HG03571 (cell line): ENCODE data around the gene GNAT1.
"Not testable (repeated sequence)": the region's sequence is repeated elsewhere in the genome, so short reads cannot be mapped to it uniquely, and the experiment has no call there.

Source experiments
- ATAC-seq: cut with Tn5 transposase; IDR thresholded peaks from one replicate; pipeline ENCODE4 v1.9.1; 2021; ENCODE audit not compliant: unreplicated experiment

Gene GNAT1

GRCh38 chr3:50217681-50218080 is 26.3 kb downstream of the GNAT1 start:
- ATAC-seq: no peak

- ATAC-seq: no peak
Measured at GRCh38 chr3:50218448-50218847, 27.0 kb downstream of the GNAT1 start.

GRCh38 chr3:50219285-50219684 is 27.9 kb downstream of the GNAT1 start:
- ATAC-seq: no peak

- no peak for ATAC-seq
Measured at GRCh38 chr3:50220109-50220508, 28.7 kb downstream of the GNAT1 start.

GRCh38 chr3:50221051-50221410 is 29.6 kb downstream of the GNAT1 start:
- ATAC-seq: no peak

- no peak for ATAC-seq
Measured at GRCh38 chr3:50221411-50222168, 30.2 kb downstream of the GNAT1 start.

- no peak for ATAC-seq
Measured at GRCh38 chr3:50222169-50222528, 30.7 kb downstream of the GNAT1 start.

GRCh38 chr3:50224639-50225038 is 33.2 kb downstream of the GNAT1 start:
- ATAC-seq: no peak

- ATAC-seq: peak; percentile 17
Measured at GRCh38 chr3:50226888-50227389, 35.5 kb downstream of the GNAT1 start.

- ATAC-seq: peak; percentile 70
Measured at GRCh38 chr3:50227390-50228183, 36.2 kb downstream of the GNAT1 start.

GRCh38 chr3:50228184-50228763 is 36.9 kb downstream of the GNAT1 start:
- not testable (repeated sequence) for ATAC-seq

GRCh38 chr3:50229490-50229889 is 38.1 kb downstream of the GNAT1 start:
- no peak for ATAC-seq

GRCh38 chr3:50230104-50230793 is 38.8 kb downstream of the GNAT1 start:
- no peak for ATAC-seq

- no peak for ATAC-seq
Measured at GRCh38 chr3:50230794-50231125, 39.4 kb downstream of the GNAT1 start.

- ATAC-seq: no peak
Measured at GRCh38 chr3:50231581-50231980, 40.2 kb downstream of the GNAT1 start.

GRCh38 chr3:50232303-50232702 is 40.9 kb downstream of the GNAT1 start:
- no peak for ATAC-seq

GRCh38 chr3:50233176-50233575 is 41.8 kb downstream of the GNAT1 start:
- ATAC-seq: no peak

- peak; percentile 89 for ATAC-seq
Measured at GRCh38 chr3:50235716-50236483, 44.5 kb downstream of the GNAT1 start, which contains the start of gene GNAI2. Gene GNAI2, plus strand, starts transcription at chr3:50236204. Its CDS starts 132 bp downstream, at chr3:50236336.

- ATAC-seq: no peak
Measured at GRCh38 chr3:50236484-50237132, 45.2 kb downstream of the GNAT1 start.

- ATAC-seq: no peak
Measured at GRCh38 chr3:50237133-50237651, 45.8 kb downstream of the GNAT1 start.
